WERI-Rb-1 (cell line): ENCODE data around the gene TMTC1.

Source experiments
- DNase-seq: peaks from one replicate; pipeline ENCODE4 v3.0.0-alpha.2; 2020
- H3K27ac ChIP-seq: fragments of 250-450 bp; sonication (Bioruptor Pico); 2 replicates; pipeline ENCODE4 v1.5.1; 2020; ENCODE audit warnings: mild to moderate bottlenecking, moderate library complexity
- H3K27me3 ChIP-seq: fragments of 250-450 bp; sonication (Bioruptor Pico); 2 replicates; pipeline ENCODE4 v1.5.1; 2021; ENCODE audit warnings: mild to moderate bottlenecking, low read depth, moderate library complexity; ENCODE audit not compliant: insufficient read depth, severe bottlenecking
- H3K36me3 ChIP-seq: fragments of 250-450 bp; sonication (Bioruptor Pico); 2 replicates; pipeline ENCODE4 v1.5.1; 2020; ENCODE audit warnings: mild to moderate bottlenecking, moderate library complexity
- H3K4me3 ChIP-seq: 2 replicates; pipeline ENCODE4 v1.5.1; 2011; ENCODE audit warnings: low read depth, mild to moderate bottlenecking, control low read depth, low read length
- H3K9me3 ChIP-seq: fragments of 250-450 bp; sonication (Bioruptor Pico); 2 replicates; pipeline ENCODE4 v1.5.1; 2021; ENCODE audit warnings: mild to moderate bottlenecking, moderate library complexity; ENCODE audit not compliant: severe bottlenecking
- TF ChIP-seq, protein P1 (sequence below): IDR thresholded peaks from 2 replicates; pipeline ENCODE4 v1.5.1; 2011; ENCODE audit warnings: low read depth, mild to moderate bottlenecking, control low read depth, inconsistent platforms, low read length

TMTC1 gene

DNA sequence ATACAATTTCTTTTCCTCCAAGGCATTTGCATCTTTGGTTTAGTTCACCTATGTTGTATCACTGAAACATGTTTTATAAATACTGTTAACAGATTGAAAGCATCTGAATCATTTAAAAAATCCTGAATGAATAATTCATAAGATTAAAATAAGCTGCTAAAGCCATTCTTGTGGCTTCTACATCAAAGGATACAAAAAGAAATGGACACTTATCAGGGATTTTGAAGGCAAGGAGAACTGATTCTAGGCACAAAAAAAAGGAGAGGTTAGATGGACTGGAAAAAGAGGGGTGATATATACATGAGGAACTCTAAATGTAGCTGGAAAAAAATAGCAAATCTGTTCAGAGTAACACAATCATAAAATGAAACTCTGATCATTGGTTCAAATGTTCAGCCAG is 280.5 kb downstream of the TMTC1 start:
- Histone ChIP-seq H3K27me3 (no peaks in the 10 kb centered on the region), H3K36me3 (no peaks in the 10 kb centered on the region), H3K27ac (no peak overlapping the region), H3K9me3 (no peaks in the 10 kb centered on the region), H3K4me3 (no peak overlapping the region)
- TF ChIP-seq, protein P1, sequence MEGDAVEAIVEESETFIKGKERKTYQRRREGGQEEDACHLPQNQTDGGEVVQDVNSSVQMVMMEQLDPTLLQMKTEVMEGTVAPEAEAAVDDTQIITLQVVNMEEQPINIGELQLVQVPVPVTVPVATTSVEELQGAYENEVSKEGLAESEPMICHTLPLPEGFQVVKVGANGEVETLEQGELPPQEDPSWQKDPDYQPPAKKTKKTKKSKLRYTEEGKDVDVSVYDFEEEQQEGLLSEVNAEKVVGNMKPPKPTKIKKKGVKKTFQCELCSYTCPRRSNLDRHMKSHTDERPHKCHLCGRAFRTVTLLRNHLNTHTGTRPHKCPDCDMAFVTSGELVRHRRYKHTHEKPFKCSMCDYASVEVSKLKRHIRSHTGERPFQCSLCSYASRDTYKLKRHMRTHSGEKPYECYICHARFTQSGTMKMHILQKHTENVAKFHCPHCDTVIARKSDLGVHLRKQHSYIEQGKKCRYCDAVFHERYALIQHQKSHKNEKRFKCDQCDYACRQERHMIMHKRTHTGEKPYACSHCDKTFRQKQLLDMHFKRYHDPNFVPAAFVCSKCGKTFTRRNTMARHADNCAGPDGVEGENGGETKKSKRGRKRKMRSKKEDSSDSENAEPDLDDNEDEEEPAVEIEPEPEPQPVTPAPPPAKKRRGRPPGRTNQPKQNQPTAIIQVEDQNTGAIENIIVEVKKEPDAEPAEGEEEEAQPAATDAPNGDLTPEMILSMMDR = no peak
- no peak for DNase-seq

DNA sequence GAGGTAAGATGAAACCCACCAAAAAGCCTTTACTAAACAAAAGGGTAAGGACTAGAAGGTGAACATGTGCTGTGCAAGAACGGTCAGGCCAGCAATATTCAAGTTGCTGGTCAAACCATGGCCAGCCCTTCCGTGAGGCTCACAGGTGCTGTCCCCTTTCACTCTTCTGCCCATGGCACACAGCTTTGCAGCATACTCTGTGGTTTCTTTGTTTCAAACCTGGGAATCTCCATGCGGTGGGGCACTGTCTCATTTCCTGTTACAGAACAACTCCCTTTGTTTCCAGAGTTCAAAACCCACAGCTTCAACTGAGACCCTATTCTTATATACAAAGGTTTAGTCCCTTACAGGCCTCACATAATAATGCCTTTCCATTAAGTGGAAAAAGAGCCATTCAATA is 284.5 kb downstream of the TMTC1 start:
- no peak overlapping the region for H3K27ac ChIP-seq
- no peaks in the 10 kb centered on the region for H3K36me3 ChIP-seq
- DNase-seq = no peak
- H3K9me3 ChIP-seq = no peaks in the 10 kb centered on the region
- H3K27me3 ChIP-seq = no peaks in the 10 kb centered on the region
- no peak overlapping the region for H3K4me3 ChIP-seq
- TF ChIP-seq, protein P1 = no peak

DNA sequence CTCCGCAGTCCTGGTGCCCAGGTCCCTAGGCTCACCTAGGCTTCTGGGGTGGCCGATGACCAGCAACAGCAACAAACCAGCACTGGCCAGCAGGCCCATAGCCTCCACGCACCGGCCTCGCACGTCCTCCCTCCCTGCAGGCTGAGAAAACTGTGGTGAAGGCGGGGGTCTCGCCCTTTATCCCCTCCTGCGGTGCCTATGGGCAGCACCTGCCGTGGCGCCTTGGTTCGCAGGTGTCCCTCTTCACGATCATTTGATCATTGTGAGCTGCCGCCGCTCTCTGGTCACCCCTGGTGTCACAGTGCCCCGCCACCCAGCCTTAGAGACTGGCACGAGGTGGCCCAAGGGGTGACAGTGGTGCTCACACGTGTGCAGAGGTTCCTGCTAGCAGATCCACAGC is 286.2 kb downstream of the TMTC1 start, which contains the start of gene OVCH1:
Gene OVCH1 (minus strand): TSS at position 99 of the 400 bp plus-strand sequence. CDS start 0 bp downstream, at position 99.
- no peaks in the 10 kb centered on the region for H3K9me3 ChIP-seq
- TF ChIP-seq, protein P1 = no peak
- no peak for DNase-seq
- H3K4me3 ChIP-seq = no peak within 1 kb of the TSS
- H3K36me3 ChIP-seq = no peaks in the 10 kb centered on the region
- H3K27me3 ChIP-seq = no peaks in the 10 kb centered on the region
- no peak within 1 kb of the TSS for H3K27ac ChIP-seq

DNA sequence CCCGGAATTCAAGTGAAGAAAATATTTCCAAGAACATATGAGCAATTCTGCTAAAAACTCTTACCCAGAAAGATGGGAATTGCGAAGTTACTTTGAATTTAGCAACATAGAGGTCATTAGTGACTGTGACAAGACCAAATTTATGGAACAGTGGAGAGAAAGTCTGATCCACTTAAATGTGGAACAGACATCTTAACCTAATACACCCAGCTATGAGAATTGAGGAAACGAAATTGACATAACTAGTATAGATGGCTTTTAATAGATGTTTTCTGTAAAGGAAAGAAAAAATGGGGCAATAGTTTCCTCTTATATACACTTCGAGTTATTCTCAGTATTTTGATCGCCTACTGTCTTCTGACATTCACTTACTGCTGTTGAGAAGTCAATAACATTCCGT is 290.9 kb downstream of the TMTC1 start:
- Histone ChIP-seq H3K4me3 (no peak overlapping the region), H3K9me3 (no peaks in the 10 kb centered on the region), H3K27me3 (no peaks in the 10 kb centered on the region), H3K36me3 (no peaks in the 10 kb centered on the region), H3K27ac (no peak overlapping the region)
- no peak for DNase-seq
- TF ChIP-seq, protein P1 = no peak

DNA sequence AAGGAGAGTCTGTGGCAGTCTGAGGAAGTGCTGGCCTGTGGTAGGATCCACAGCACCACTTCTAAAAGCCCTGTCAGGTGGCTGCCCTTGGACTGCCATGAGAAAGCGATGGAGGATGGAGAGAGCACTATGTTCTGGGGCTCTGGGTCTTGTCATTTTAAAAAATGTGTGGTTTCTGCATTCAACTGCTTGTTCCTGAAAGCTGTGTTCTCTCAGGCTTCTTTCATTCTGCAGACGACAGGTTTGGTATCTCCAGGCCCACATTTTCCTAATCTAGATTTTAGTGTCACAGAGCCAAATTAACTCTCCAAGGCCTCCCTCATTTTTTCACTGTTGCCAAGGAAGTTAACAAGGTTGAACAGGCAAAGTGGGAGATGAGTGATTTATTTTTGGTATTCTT is 296.8 kb downstream of the TMTC1 start:
- TF ChIP-seq, protein P1 = no peak
- no peak for DNase-seq
- no peaks in the 10 kb centered on the region for H3K27me3 ChIP-seq
- no peak overlapping the region for H3K4me3 ChIP-seq
- H3K9me3 ChIP-seq = no peaks in the 10 kb centered on the region
- H3K27ac ChIP-seq = no peak overlapping the region
- H3K36me3 ChIP-seq = no peaks in the 10 kb centered on the region

DNA sequence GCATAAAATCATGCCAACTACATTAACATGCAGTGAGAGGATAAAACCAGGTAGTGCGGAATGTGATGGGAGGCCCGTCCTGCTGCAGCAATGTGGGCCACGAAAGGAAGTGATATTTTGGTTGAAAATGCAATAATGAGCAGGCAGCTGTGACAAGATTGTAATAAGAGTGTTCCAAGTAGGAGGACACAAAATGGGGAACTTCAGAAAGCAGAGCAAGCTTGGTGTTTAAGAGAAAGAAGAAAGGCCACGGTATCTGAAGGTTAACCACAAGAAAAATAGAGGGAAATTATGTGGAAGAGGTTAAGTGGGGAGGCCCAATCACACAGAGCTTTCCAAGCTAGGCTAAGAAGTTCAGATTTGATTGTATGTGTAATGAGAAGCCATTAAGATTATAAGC is 320.5 kb downstream of the TMTC1 start:
- no peak for DNase-seq
- Histone ChIP-seq H3K4me3 (no peak overlapping the region), H3K27me3 (no peaks in the 10 kb centered on the region), H3K9me3 (no peaks in the 10 kb centered on the region), H3K36me3 (no peaks in the 10 kb centered on the region), H3K27ac (no peak overlapping the region)
- TF ChIP-seq, protein P1 = no peak
